LNCaP clone FGC (cell line): ENCODE results near the gene ARL4C.

Experiments
- DNase-seq: peaks from one replicate; pipeline ENCODE4 v3.0.0-alpha.2; 2011; ENCODE audit warnings: low read depth
- H3K4me3 ChIP-seq: 2 replicates; pipeline ENCODE4 v1.5.1; 2011; ENCODE audit warnings: mild to moderate bottlenecking, low read depth, low read length, control low read depth
- CTCF ChIP-seq: IDR thresholded peaks from 2 replicates; pipeline ENCODE4 v1.5.1; 2012; ENCODE audit warnings: mild to moderate bottlenecking; ENCODE audit not compliant: control insufficient read depth, insufficient read depth; ENCODE audit errors: extremely low read depth

The ARL4C gene

GRCh38 chr2:234487356-234487755 is 9.5 kb downstream of the ARL4C start:
- no peak for TF ChIP-seq CTCF
- DNase-seq = no peak
- H3K4me3 ChIP-seq = no peak overlapping the region

GRCh38 chr2:234483568-234484251 is 13.2 kb downstream of the ARL4C start:
- no peak overlapping the region for H3K4me3 ChIP-seq
- DNase-seq = no peak
- no peak for TF ChIP-seq CTCF

GRCh38 chr2:234481301-234481700 is 15.6 kb downstream of the ARL4C start:
- H3K4me3 ChIP-seq = no peak overlapping the region
- no peak for TF ChIP-seq CTCF
- no peak for DNase-seq

DNA sequence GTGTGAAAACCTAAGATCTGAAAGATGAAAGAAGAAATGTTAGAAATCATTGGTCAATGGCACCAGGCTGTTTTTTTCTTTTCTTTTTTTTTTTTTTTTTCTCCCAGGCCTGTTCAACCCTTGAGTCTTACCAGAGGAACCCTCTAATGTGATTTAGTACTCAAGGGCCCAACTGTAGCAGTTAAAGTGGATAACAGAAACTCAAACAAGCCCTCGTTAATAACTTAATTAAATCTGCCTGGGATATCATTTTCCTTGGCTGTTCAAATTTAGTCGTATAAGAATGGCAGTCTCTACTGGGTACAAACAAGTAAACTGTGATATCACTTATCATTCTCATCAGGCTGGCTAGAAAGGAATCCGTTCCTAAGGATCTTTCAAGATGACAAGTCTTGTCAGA is 16.5 kb downstream of the ARL4C start:
- TF ChIP-seq CTCF = no peak
- no peak overlapping the region for H3K4me3 ChIP-seq
- DNase-seq = no peak

- no peak for TF ChIP-seq CTCF
- no peak for DNase-seq
- H3K4me3 ChIP-seq = no peak overlapping the region
Observed at GRCh38 chr2:234479465-234479864, 17.4 kb downstream of the ARL4C start.

- H3K4me3 ChIP-seq = no peak overlapping the region
- no peak for DNase-seq
- no peak for TF ChIP-seq CTCF
Observed at GRCh38 chr2:234478121-234478858, 18.6 kb downstream of the ARL4C start.
